Measurements from ENCODE around the gene TMEM98. TPM values are rescaled to one million over a fixed set of nuclear protein-coding genes. Genes with fewer than 3 reads are reported as not detected.

The TMEM98 gene
- total and polyA plus RNA-seq, 7 donors = 23.8 to 88.1 (median 59.5) TPM

DNA sequence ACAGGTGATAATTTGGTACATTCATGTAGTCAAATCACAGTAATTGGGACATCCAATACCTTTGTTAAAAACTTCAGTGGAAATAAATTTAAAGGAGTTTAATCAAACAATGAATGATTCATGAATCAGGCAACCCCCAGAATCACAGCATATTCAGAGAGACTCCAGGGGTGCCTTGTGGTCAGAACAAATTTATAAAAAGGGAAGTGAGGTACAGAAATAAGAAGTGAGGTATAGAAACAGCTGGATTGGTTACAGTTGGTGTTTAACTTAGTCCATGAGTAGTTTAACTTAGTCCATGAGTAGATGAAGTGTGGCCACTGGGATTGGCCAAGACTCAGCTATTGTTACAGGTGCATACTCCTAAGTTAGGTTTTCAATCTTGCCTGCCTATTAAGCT, 25.1 kb downstream of the TMEM98 start:
- H3K36me3 ChIP-seq = no peaks in the 10 kb centered on the region
- DNase-seq = no peak
- no peak for TF ChIP-seq POLR2A (IDR thresholded peaks at IDR 0.05)
- TF ChIP-seq, protein P1, sequence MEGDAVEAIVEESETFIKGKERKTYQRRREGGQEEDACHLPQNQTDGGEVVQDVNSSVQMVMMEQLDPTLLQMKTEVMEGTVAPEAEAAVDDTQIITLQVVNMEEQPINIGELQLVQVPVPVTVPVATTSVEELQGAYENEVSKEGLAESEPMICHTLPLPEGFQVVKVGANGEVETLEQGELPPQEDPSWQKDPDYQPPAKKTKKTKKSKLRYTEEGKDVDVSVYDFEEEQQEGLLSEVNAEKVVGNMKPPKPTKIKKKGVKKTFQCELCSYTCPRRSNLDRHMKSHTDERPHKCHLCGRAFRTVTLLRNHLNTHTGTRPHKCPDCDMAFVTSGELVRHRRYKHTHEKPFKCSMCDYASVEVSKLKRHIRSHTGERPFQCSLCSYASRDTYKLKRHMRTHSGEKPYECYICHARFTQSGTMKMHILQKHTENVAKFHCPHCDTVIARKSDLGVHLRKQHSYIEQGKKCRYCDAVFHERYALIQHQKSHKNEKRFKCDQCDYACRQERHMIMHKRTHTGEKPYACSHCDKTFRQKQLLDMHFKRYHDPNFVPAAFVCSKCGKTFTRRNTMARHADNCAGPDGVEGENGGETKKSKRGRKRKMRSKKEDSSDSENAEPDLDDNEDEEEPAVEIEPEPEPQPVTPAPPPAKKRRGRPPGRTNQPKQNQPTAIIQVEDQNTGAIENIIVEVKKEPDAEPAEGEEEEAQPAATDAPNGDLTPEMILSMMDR (IDR thresholded peaks at IDR 0.05) = no peak
- TF ChIP-seq POLR2AphosphoS5 (IDR thresholded peaks at IDR 0.05) = no peak
- TF ChIP-seq EP300 (IDR thresholded peaks at IDR 0.05) = no peak
- H3K9me3 ChIP-seq = no peaks in the 10 kb centered on the region
- intact Hi-C loops (cut with DNase I) = no loop called here
- no peaks in the 10 kb centered on the region for H3K27me3 ChIP-seq
- no peak overlapping the region for H3K27ac ChIP-seq
- H3K4me1 ChIP-seq = no peaks in the 10 kb centered on the region
- H3K4me3 ChIP-seq = no peak overlapping the region

DNA sequence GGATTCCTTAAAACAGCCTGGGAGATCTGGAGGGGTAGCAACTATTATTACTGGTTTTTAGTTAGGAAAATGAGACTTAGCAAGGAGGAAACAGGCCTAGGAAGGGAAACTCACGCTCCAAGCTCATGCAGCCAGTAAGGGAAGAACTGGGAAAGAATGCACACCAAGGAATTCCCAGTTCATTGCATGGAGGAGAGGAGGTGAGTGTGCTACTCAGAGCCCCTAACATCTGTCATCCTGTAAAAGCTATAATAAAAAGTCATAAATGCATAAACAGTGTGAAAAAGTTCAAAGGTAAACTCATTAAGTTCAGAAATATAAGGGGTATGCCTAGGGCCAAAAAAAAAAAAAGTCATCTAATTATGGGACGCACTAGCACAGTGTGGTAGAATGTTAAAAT, 25.9 kb downstream of the TMEM98 start:
- no peak overlapping the region for H3K4me3 ChIP-seq
- no peaks in the 10 kb centered on the region for H3K36me3 ChIP-seq
- DNase-seq = no peak
- TF ChIP-seq EP300 (IDR thresholded peaks at IDR 0.05) (no peak), POLR2AphosphoS5 (IDR thresholded peaks at IDR 0.05) (no peak), POLR2A (IDR thresholded peaks at IDR 0.05) (no peak)
- TF ChIP-seq, protein P1 (IDR thresholded peaks at IDR 0.05) = no peak
- H3K27me3 ChIP-seq = no peaks in the 10 kb centered on the region
- H3K27ac ChIP-seq = no peak overlapping the region
- H3K4me1 ChIP-seq = no peaks in the 10 kb centered on the region
- intact Hi-C loops (cut with DNase I) = no loop called here
- no peaks in the 10 kb centered on the region for H3K9me3 ChIP-seq
- 18 to 63% methylated on average over 2 of the region's 2 CpGs for WGBS, 2 donors

DNA sequence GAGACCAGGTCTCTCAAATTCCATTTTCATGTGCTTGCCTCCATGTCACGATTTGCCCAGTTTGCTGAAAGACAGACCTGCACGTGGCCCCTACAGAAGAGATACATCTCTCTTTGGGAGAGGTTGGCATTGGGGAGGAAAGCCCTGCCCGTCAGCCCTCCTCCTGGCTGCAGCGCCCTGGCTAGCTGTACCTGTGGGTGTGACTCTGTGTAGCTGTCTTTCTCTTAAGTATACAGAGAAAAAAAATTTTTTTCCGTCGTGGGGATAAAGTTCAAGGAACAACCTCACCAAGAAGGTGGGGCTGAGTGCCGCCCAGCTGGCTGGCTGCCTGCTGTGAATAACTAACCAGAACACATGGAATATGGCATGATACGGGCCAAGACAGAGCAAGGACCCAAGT, 26.5 kb downstream of the TMEM98 start:
- H3K4me3 ChIP-seq = no peak overlapping the region
- no peak for TF ChIP-seq POLR2AphosphoS5 (IDR thresholded peaks at IDR 0.05)
- no peak for TF ChIP-seq EP300 (IDR thresholded peaks at IDR 0.05)
- TF ChIP-seq POLR2A (IDR thresholded peaks at IDR 0.05) = no peak
- TF ChIP-seq, protein P1 (IDR thresholded peaks at IDR 0.05) = no peak
- DNase-seq = no peak
- WGBS, 2 donors = 16 to 61% methylated on average over 8 of the region's 8 CpGs
- no peaks in the 10 kb centered on the region for H3K9me3 ChIP-seq
- H3K36me3 ChIP-seq = no peaks in the 10 kb centered on the region
- H3K27me3 ChIP-seq = no peaks in the 10 kb centered on the region
- H3K4me1 ChIP-seq = no peaks in the 10 kb centered on the region
- intact Hi-C loops (cut with DNase I) = no loop called here
- no peak overlapping the region for H3K27ac ChIP-seq

DNA sequence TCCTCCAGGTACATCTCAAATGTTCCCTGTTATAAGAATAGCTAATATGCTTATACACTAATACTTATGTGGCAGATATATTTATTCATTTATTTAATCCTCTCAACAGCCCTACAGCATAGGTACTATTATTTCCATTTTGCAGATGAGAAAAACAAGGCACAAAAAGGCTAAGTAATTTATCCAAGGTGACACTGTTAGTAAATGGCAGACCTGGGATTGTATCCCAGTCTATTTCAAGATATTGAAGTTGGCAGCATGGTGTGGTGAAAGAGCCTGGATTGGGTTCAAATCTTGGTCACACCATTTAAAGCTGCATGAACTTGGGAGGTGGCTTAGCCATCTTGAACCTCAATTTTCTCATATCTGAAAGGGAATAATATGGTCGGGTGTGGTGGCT, 27.2 kb downstream of the TMEM98 start:
- no peak for DNase-seq
- Histone ChIP-seq H3K27me3 (no peaks in the 10 kb centered on the region), H3K27ac (no peak overlapping the region), H3K36me3 (no peaks in the 10 kb centered on the region), H3K9me3 (no peaks in the 10 kb centered on the region), H3K4me1 (no peaks in the 10 kb centered on the region), H3K4me3 (no peak overlapping the region)
- 79 to 97% methylated on average over 1 of the region's 1 CpG for WGBS, 2 donors
- TF ChIP-seq EP300 (IDR thresholded peaks at IDR 0.05) = no peak
- TF ChIP-seq, protein P1 (IDR thresholded peaks at IDR 0.05) = no peak
- TF ChIP-seq POLR2AphosphoS5 (IDR thresholded peaks at IDR 0.05) = no peak
- no peak for TF ChIP-seq POLR2A (IDR thresholded peaks at IDR 0.05)
- intact Hi-C loops (cut with DNase I) = no loop called here

DNA sequence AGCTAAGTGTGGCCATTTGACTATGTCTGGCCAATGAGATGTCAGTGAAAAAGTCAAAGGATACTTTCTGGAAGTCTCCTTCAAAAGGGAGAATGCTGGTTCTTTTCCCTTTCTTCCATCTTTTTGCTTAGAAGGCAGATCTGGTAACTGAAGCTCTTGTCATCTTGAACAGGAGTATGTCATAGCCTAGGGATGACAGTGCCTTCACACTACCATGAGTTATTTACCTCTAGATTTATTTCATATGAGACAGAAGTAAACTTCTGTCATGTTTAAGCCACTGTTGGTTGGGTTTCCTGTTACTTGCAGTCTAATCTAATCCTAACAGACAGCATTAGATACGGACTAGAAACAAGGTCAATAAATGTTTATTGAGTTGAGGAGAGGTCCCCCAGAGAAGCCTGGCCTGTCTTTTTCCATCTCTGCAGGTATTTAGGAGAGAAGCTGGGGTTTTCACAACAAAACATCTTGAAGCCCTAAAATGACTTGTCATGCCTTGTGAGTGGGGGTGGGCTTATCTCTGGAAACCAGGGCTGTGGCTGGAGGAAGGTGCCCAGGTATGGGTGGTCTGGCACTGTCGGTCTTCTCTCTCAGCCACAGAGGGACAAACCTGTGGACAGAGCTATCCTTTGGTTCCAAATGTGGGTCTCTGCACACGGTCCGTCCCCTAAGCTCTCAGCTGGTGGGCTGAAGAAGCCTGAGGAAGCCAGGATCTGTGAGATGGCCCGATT, 28.5 kb downstream of the TMEM98 start:
- 68 to 74% methylated on average over 5 of the region's 5 CpGs for WGBS, 2 donors
- H3K36me3 ChIP-seq = no peaks in the 10 kb centered on the region

More for the DNA sequence above, 28.5 kb downstream of the TMEM98 start:
- intact Hi-C loops (cut with DNase I) = no loop called here
- no peak overlapping the region for H3K27ac ChIP-seq
- H3K27me3 ChIP-seq = no peaks in the 10 kb centered on the region
- no peak for DNase-seq
- H3K4me1 ChIP-seq = no peaks in the 10 kb centered on the region
- no peaks in the 10 kb centered on the region for H3K9me3 ChIP-seq
- TF ChIP-seq POLR2AphosphoS5 (IDR thresholded peaks at IDR 0.05) (no peak), EP300 (IDR thresholded peaks at IDR 0.05) (no peak), POLR2A (IDR thresholded peaks at IDR 0.05) (no peak)
- TF ChIP-seq, protein P1 (IDR thresholded peaks at IDR 0.05) = no peak
- H3K4me3 ChIP-seq = no peak overlapping the region

All from sigmoid colon (tissue), 7 donors.